ENCODE data around the gene SORCS2. TPM values are rescaled to one million over a fixed set of nuclear protein-coding genes. Genes with fewer than 3 reads are reported as not detected.

SORCS2 gene
- total RNA-seq, 1 experiment from 2014 or later, result not detected

GRCh38 chr4:7677086-7677485 lies 484.7 kb downstream of the SORCS2 start:
- no peak for DNase-seq (ENCODE audit: unreplicated experiment)
- Mint-ChIP-seq H3K4me3 (ENCODE audit: unreplicated experiment) (no peak overlapping the region), H3K9me3 (ENCODE audit: unreplicated experiment) (peaks cover 7% of the 10 kb centered on the region), H3K27me3 (ENCODE audit: insufficient read depth, unreplicated experiment) (peaks cover 10% of the 10 kb centered on the region), H3K4me1 (ENCODE audit: insufficient read depth, unreplicated experiment) (peaks cover 16% of the 10 kb centered on the region), H3K27ac (ENCODE audit: low read depth, unreplicated experiment) (no peak overlapping the region), H3K36me3 (ENCODE audit: insufficient read depth, unreplicated experiment) (no peaks in the 10 kb centered on the region)
- BruUV-seq (replicated peaks), result no TSS peak
- intact Hi-C loops (cut with micrococcal nuclease), result no loop called here
- no peak for TF ChIP-seq CTCF (IDR thresholded peaks at IDR 0.05; ENCODE audit: unreplicated experiment)
- POLR2A ChIA-PET, result no interaction called here
- CTCF ChIA-PET, result interaction anchor here (0.7 kb wide), 1 partner anchor 21 kb away, joined by 4 read pairs; no protein-coding TSS in a partner anchor

GRCh38 chr4:7677799-7678301 lies 485.5 kb downstream of the SORCS2 start:
- Mint-ChIP-seq H3K36me3 (ENCODE audit: insufficient read depth, unreplicated experiment) (no peaks in the 10 kb centered on the region), H3K4me3 (ENCODE audit: unreplicated experiment) (no peak overlapping the region), H3K4me1 (ENCODE audit: insufficient read depth, unreplicated experiment) (peaks cover 16% of the 10 kb centered on the region), H3K27me3 (ENCODE audit: insufficient read depth, unreplicated experiment) (peaks cover 2% of the 10 kb centered on the region), H3K27ac (ENCODE audit: low read depth, unreplicated experiment) (no peak overlapping the region), H3K9me3 (ENCODE audit: unreplicated experiment) (peaks cover 7% of the 10 kb centered on the region)
- ChIA-PET CTCF (interaction anchor here (0.7 kb wide), 1 partner anchor 22 kb away, joined by 4 read pairs; no protein-coding TSS in a partner anchor), POLR2A (no interaction called here)
- no TSS peak for BruUV-seq (replicated peaks)
- DNase-seq (ENCODE audit: unreplicated experiment), result peak; percentile 57
- TF ChIP-seq CTCF (IDR thresholded peaks at IDR 0.05; ENCODE audit: unreplicated experiment), result no peak
- intact Hi-C loops (cut with micrococcal nuclease), result no loop called here

GRCh38 chr4:7678318-7678852 lies 486.0 kb downstream of the SORCS2 start:
- no peak overlapping the region for H3K27ac Mint-ChIP-seq (ENCODE audit: low read depth, unreplicated experiment)

More at GRCh38 chr4:7678318-7678852, 486.0 kb downstream of the SORCS2 start:
- H3K27me3 Mint-ChIP-seq (ENCODE audit: insufficient read depth, unreplicated experiment), result no peaks in the 10 kb centered on the region
- H3K36me3 Mint-ChIP-seq (ENCODE audit: insufficient read depth, unreplicated experiment), result no peaks in the 10 kb centered on the region
- POLR2A ChIA-PET, result no interaction called here
- peaks cover 7% of the 10 kb centered on the region for H3K9me3 Mint-ChIP-seq (ENCODE audit: unreplicated experiment)
- no peak for TF ChIP-seq CTCF (IDR thresholded peaks at IDR 0.05; ENCODE audit: unreplicated experiment)
- intact Hi-C loops (cut with micrococcal nuclease), result no loop called here
- no peak for DNase-seq (ENCODE audit: unreplicated experiment)
- peaks cover 16% of the 10 kb centered on the region for H3K4me1 Mint-ChIP-seq (ENCODE audit: insufficient read depth, unreplicated experiment)
- no peak overlapping the region for H3K4me3 Mint-ChIP-seq (ENCODE audit: unreplicated experiment)
- CTCF ChIA-PET, result no interaction called here
- no TSS peak for BruUV-seq (replicated peaks)

All from MCF 10A (cell line).